GM12878 (cell line): ENCODE results near the gene TXNIP. TPM values are rescaled to one million over a fixed set of nuclear protein-coding genes. Genes with fewer than 3 reads are reported as not detected.

Source experiments
- BCL11A ChIP-seq: IDR thresholded peaks from 2 replicates; pipeline ENCODE4 v1.6.1; 2011; ENCODE audit warnings: low read depth, low read length
- BMI1 ChIP-seq: fragments of 450-650 bp; IDR thresholded peaks from 2 replicates; pipeline ENCODE4 v1.6.1; 2016; ENCODE audit warnings: mild to moderate bottlenecking, moderate library complexity, borderline replicate concordance
- CHD4 ChIP-seq: fragments of 200-600 bp; sonication (generic); IDR thresholded peaks from 2 replicates; pipeline ENCODE4 v1.6.1; 2016; ENCODE audit warnings: mild to moderate bottlenecking
- CREM ChIP-seq: IDR thresholded peaks from 2 replicates; pipeline ENCODE4 v1.6.1; 2014; ENCODE audit warnings: antibody characterized with exemption, low read depth
- HDAC2 ChIP-seq: fragments of 200-600 bp; sonication (generic); IDR thresholded peaks from 2 replicates; pipeline ENCODE4 v1.6.1; 2017
- JUNB ChIP-seq: IDR thresholded peaks from 2 replicates; pipeline ENCODE4 v1.6.1; 2016; ENCODE audit warnings: antibody characterized with exemption, mild to moderate bottlenecking
- MTA3 ChIP-seq: IDR thresholded peaks from 2 replicates; pipeline ENCODE4 v1.6.1; 2012; ENCODE audit warnings: low read length, inconsistent platforms, borderline replicate concordance
- NR2C1 ChIP-seq: fragments of 450-650 bp; IDR thresholded peaks from 2 replicates; pipeline ENCODE4 v1.6.1; 2017; ENCODE audit warnings: antibody characterized with exemption, mild to moderate bottlenecking, moderate library complexity
- NR2F1 ChIP-seq: fragments of 450-650 bp; conservative IDR thresholded peaks from 2 replicates; pipeline ENCODE4 v1.6.1; 2017; ENCODE audit warnings: mild to moderate bottlenecking
- NRF1 ChIP-seq: conservative IDR thresholded peaks from 2 replicates; pipeline ENCODE4 v1.6.1; 2011; ENCODE audit warnings: mild to moderate bottlenecking, low read depth, low read length, improper control_type of control experiment
- RAD21 ChIP-seq: IDR thresholded peaks from 2 replicates; pipeline ENCODE4 v1.6.1; 2011; ENCODE audit warnings: mild to moderate bottlenecking, low read depth, low read length, moderate library complexity; ENCODE audit not compliant: insufficient read depth
- RELA ChIP-seq: fragments of 450-650 bp; IDR thresholded peaks from 2 replicates; pipeline ENCODE4 v1.8.0; 2014; ENCODE audit warnings: borderline replicate concordance; ENCODE audit not compliant: partially characterized antibody
- SMAD5 ChIP-seq: IDR thresholded peaks from 2 replicates; pipeline ENCODE4 v1.6.1; 2016; ENCODE audit warnings: antibody characterized with exemption, low read depth
- SREBF2 ChIP-seq: IDR thresholded peaks from 2 replicates; pipeline ENCODE4 v1.6.1; 2012; ENCODE audit warnings: mild to moderate bottlenecking, low read length
- SRF ChIP-seq, 2 experiments: IDR thresholded peaks; 2 replicates each; pipeline ENCODE4 v1.6.1; 2011; ENCODE audit warnings: low read depth in 2 of 2, low read length in 2 of 2, mild to moderate bottlenecking in 1 of 2, moderate library complexity in 1 of 2
- STAT3 ChIP-seq: IDR thresholded peaks from 2 replicates; pipeline ENCODE4 v1.6.1; 2011; ENCODE audit warnings: low read depth, low read length, improper control_type of control experiment
- TCF7 ChIP-seq: IDR thresholded peaks from 2 replicates; pipeline ENCODE4 v1.6.1; 2014; ENCODE audit warnings: antibody characterized with exemption, borderline replicate concordance
- YBX1 ChIP-seq: fragments of 450-650 bp; IDR thresholded peaks from 2 replicates; pipeline ENCODE4 v1.6.1; 2016; ENCODE audit warnings: antibody characterized with exemption
- polyA plus RNA-seq, 11 experiments: library from polyadenylated mRNA; depleted of rRNA in 4 of 11; unstranded in 6 of 11; stranded (reverse) in 5 of 11; fragments of >200 nt; fragmentation: Nextera tagmentation in 4 of 11; fragmentation: Illumina TruSeq in 1 of 11; extraction: Ambion mirVana in 4 of 11; extraction: Trizol in 1 of 11; gene quantifications; 1 replicate in 1 of 11; 2 replicates in 10 of 11; pipeline versions ENCODE4 v1.2.1 to v1.2.3, GENCODE V29; 2011 to 2016; ENCODE audit warnings: inconsistent platforms in 2 of 11, missing spikeins in 2 of 11, low read depth in 1 of 11
- total RNA-seq, 4 experiments: library from RNA; depleted of rRNA in 3 of 4; stranded (reverse); fragments of >200 nt in 3 of 4; fragmentation: Illumina TruSeq in 1 of 4; extraction: Trizol in 1 of 4; gene quantifications; 2 replicates each; pipeline versions ENCODE4 v1.2.1 to v1.2.3, GENCODE V29; 2013 to 2021
- TF ChIP-seq, protein P1 (sequence below): IDR thresholded peaks from 2 replicates; pipeline ENCODE4 v1.6.1; 2012; ENCODE audit warnings: mild to moderate bottlenecking, low read depth, low read length
- TF ChIP-seq, protein P2 (sequence below): IDR thresholded peaks from 2 replicates; pipeline ENCODE4 v1.6.1; 2011; ENCODE audit warnings: borderline replicate concordance, low read depth, mild to moderate bottlenecking, moderate library complexity, low read length; ENCODE audit not compliant: insufficient read depth, poor library complexity, severe bottlenecking
- TF ChIP-seq, protein P3 (sequence below): fragments of 450-650 bp; IDR thresholded peaks from 2 replicates; pipeline ENCODE4 v1.6.1; 2017; ENCODE audit warnings: mild to moderate bottlenecking
- TF ChIP-seq, protein P4 (sequence below): fragments of 450-650 bp; IDR thresholded peaks from 2 replicates; pipeline ENCODE4 v1.6.1; 2014; ENCODE audit warnings: mild to moderate bottlenecking
- TF ChIP-seq, protein P5 (sequence below): fragments of 450-650 bp; IDR thresholded peaks from 2 replicates; pipeline ENCODE4 v1.6.1; 2017; ENCODE audit warnings: low read depth, mild to moderate bottlenecking, moderate library complexity

TXNIP gene
- total and polyA plus RNA-seq, 10 of the 15 experiments (the other 5 are each of a cell fraction or from before 2014, with no cell fraction given) = 48.7 to 133 (median 107) TPM

DNA sequence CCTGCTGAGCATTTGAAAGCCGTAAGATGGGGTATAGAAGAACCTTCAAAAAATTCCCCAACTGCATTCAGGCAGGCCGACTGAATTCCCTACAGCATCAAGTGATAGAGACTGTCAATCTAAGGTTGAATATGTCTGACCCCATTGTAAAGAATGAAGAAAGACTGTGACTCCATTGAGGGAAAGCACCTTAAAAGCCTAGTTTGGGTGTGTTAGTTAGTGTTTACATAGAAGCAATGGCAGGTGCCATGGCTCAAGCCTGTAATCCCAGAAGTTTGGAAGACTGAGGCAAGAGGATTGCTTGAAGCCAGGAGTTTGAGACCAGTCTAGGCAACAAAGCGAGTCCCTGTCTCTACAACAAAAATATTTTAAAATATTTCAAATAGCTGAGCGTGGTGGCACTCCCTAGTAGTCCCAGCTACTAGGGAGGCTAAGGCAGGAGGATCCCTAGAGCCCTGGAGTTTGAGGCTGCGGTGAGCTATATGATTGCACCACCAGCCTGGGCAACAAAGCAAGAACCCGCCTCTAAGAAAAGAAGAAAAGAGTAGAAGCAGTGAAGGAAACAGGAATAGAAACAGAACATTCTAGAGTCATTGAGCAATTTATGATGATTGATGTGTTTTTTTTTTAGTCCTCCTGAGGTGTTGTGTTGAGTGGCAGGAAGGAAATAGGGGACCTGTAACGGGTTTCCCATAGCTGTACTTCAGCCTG, 16.5 kb downstream of the TXNIP start (continued):
- TF ChIP-seq, protein P1, sequence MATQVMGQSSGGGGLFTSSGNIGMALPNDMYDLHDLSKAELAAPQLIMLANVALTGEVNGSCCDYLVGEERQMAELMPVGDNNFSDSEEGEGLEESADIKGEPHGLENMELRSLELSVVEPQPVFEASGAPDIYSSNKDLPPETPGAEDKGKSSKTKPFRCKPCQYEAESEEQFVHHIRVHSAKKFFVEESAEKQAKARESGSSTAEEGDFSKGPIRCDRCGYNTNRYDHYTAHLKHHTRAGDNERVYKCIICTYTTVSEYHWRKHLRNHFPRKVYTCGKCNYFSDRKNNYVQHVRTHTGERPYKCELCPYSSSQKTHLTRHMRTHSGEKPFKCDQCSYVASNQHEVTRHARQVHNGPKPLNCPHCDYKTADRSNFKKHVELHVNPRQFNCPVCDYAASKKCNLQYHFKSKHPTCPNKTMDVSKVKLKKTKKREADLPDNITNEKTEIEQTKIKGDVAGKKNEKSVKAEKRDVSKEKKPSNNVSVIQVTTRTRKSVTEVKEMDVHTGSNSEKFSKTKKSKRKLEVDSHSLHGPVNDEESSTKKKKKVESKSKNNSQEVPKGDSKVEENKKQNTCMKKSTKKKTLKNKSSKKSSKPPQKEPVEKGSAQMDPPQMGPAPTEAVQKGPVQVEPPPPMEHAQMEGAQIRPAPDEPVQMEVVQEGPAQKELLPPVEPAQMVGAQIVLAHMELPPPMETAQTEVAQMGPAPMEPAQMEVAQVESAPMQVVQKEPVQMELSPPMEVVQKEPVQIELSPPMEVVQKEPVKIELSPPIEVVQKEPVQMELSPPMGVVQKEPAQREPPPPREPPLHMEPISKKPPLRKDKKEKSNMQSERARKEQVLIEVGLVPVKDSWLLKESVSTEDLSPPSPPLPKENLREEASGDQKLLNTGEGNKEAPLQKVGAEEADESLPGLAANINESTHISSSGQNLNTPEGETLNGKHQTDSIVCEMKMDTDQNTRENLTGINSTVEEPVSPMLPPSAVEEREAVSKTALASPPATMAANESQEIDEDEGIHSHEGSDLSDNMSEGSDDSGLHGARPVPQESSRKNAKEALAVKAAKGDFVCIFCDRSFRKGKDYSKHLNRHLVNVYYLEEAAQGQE = no peak
- TF ChIP-seq HDAC2 (no peak), SRF (IDR thresholded peaks at IDR 0.05; ENCODE audit: low read depth in 2 of 2, low read length in 2 of 2) (no peak), SMAD5 (no peak; the same call in 1 of the 2 replicates), SREBF2 (no peak), YBX1 (no peak), RAD21 (no peak), CREM (no peak), BCL11A (no peak), MTA3 (no peak; the same call in 1 of the 2 replicates), NR2F1 (no peak), BMI1 (no peak), STAT3 (no peak), JUNB (peak; percentile 10), NR2C1 (no peak), TCF7 (no peak), RELA (no peak), CHD4 (no peak), NRF1 (no peak)
- TF ChIP-seq, protein P2, sequence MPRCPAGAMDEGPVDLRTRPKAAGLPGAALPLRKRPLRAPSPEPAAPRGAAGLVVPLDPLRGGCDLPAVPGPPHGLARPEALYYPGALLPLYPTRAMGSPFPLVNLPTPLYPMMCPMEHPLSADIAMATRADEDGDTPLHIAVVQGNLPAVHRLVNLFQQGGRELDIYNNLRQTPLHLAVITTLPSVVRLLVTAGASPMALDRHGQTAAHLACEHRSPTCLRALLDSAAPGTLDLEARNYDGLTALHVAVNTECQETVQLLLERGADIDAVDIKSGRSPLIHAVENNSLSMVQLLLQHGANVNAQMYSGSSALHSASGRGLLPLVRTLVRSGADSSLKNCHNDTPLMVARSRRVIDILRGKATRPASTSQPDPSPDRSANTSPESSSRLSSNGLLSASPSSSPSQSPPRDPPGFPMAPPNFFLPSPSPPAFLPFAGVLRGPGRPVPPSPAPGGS = no peak
- TF ChIP-seq, protein P3, sequence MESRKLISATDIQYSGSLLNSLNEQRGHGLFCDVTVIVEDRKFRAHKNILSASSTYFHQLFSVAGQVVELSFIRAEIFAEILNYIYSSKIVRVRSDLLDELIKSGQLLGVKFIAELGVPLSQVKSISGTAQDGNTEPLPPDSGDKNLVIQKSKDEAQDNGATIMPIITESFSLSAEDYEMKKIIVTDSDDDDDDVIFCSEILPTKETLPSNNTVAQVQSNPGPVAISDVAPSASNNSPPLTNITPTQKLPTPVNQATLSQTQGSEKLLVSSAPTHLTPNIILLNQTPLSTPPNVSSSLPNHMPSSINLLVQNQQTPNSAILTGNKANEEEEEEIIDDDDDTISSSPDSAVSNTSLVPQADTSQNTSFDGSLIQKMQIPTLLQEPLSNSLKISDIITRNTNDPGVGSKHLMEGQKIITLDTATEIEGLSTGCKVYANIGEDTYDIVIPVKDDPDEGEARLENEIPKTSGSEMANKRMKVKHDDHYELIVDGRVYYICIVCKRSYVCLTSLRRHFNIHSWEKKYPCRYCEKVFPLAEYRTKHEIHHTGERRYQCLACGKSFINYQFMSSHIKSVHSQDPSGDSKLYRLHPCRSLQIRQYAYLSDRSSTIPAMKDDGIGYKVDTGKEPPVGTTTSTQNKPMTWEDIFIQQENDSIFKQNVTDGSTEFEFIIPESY = no peak
- TF ChIP-seq, protein P4, sequence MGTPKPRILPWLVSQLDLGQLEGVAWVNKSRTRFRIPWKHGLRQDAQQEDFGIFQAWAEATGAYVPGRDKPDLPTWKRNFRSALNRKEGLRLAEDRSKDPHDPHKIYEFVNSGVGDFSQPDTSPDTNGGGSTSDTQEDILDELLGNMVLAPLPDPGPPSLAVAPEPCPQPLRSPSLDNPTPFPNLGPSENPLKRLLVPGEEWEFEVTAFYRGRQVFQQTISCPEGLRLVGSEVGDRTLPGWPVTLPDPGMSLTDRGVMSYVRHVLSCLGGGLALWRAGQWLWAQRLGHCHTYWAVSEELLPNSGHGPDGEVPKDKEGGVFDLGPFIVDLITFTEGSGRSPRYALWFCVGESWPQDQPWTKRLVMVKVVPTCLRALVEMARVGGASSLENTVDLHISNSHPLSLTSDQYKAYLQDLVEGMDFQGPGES = no peak
- TF ChIP-seq, protein P5, sequence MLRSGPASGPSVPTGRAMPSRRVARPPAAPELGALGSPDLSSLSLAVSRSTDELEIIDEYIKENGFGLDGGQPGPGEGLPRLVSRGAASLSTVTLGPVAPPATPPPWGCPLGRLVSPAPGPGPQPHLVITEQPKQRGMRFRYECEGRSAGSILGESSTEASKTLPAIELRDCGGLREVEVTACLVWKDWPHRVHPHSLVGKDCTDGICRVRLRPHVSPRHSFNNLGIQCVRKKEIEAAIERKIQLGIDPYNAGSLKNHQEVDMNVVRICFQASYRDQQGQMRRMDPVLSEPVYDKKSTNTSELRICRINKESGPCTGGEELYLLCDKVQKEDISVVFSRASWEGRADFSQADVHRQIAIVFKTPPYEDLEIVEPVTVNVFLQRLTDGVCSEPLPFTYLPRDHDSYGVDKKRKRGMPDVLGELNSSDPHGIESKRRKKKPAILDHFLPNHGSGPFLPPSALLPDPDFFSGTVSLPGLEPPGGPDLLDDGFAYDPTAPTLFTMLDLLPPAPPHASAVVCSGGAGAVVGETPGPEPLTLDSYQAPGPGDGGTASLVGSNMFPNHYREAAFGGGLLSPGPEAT = peak; percentile 64; the same call in 1 of the 2 replicates
